Aorta (tissue), 5 donors: ENCODE data around the gene NKD1. TPM values are rescaled to one million over a fixed set of nuclear protein-coding genes. Genes with fewer than 3 reads are reported as not detected.

Experiments
- ATAC-seq: fragments of 200-7000 bp; cut with Tn5 transposase; one replicate; pipeline ENCODE4 v1.9.1; 2022; ENCODE audit warnings: moderate library complexity; ENCODE audit not compliant: low FRiP score
- DNase-seq, 2 donors: peaks; one replicate each; pipeline ENCODE4 v3.0.0-alpha.2; 2020
- H3K27ac ChIP-seq, 2 donors: one replicate each; pipeline ENCODE4 v1.5.1; 2013; ENCODE audit warnings: low read length in 2 of 2, mild to moderate bottlenecking in 2 of 2, moderate library complexity in 2 of 2, control low read depth in 1 of 2, inconsistent platforms in 1 of 2, low read depth in 1 of 2
- H3K27me3 ChIP-seq, 2 donors: one replicate each; pipeline ENCODE4 v1.6.1; 2013; ENCODE audit warnings: control low read depth in 1 of 2, low read length in 1 of 2, mild to moderate bottlenecking in 1 of 2, moderate library complexity in 1 of 2; ENCODE audit not compliant: insufficient read depth in 2 of 2, control insufficient read depth in 1 of 2
- H3K36me3 ChIP-seq, 2 donors: one replicate each; pipeline ENCODE4 v1.6.1; 2013; ENCODE audit warnings: control low read depth in 1 of 2, low read length in 1 of 2, mild to moderate bottlenecking in 1 of 2; ENCODE audit not compliant: insufficient read depth in 2 of 2, control insufficient read depth in 1 of 2
- H3K4me1 ChIP-seq, 2 donors: one replicate each; pipeline ENCODE4 v1.6.1; 2013; ENCODE audit warnings: low read length in 2 of 2, control low read depth in 1 of 2, mild to moderate bottlenecking in 1 of 2, moderate library complexity in 1 of 2; ENCODE audit not compliant: insufficient read depth in 2 of 2, control insufficient read depth in 1 of 2
- H3K4me3 ChIP-seq, 2 donors: one replicate each; pipeline ENCODE4 v1.5.1; 2013; ENCODE audit warnings: low read length in 2 of 2, control low read depth in 1 of 2, mild to moderate bottlenecking in 1 of 2
- H3K9me3 ChIP-seq: one replicate; pipeline ENCODE4 v1.6.1; 2013; ENCODE audit warnings: mild to moderate bottlenecking, low read length; ENCODE audit not compliant: control insufficient read depth
- WGBS, 2 donors: extraction: QIAGEN DNeasy Blood & Tissue Kit; methylation state at CpG; one replicate each; pipeline ENCODE4 v1.1.7; 2013; 5-methylcytosine and 5-hydroxymethylcytosine counted together
- intact Hi-C, 2 donors: fragments of 100-400 bp; cut with DNase I; formaldehyde crosslinking; loops; one replicate each; pipeline versions ENCODE4 v1.14.2 to v1.15.0; 2022
- polyA plus RNA-seq, 2 donors: library from polyadenylated mRNA; stranded (reverse); fragments of 200-250 nt; gene quantifications; one replicate each; pipeline ENCODE4 v1.2.3, GENCODE V29; 2013
- total RNA-seq, 2 donors: library from RNA; stranded (reverse); fragmentation: NEBNext Ultra II Directional; extraction: Animal tissue kit (Norgen Biotek cat#: 25700); gene quantifications; one replicate each; pipeline ENCODE4 v1.2.1, GENCODE V29; 2021
- donor health status: healthy with polysubstance abuse.
- donor health status: Bipolar disorder and iron deficiency.
- donor health status: DM: no; HTN: no; CAD: no.
- donor health status: DM: no; HTN: no; CAD: no.
- donor health status: DM: yes; HTN: yes; CAD: no.

Gene NKD1
- total and polyA plus RNA-seq, 4 donors: 5.1 to 55.2 (median 21.0) TPM

GRCh38 chr16:50555952-50556673 lies 7.9 kb downstream of the NKD1 start:
- H3K36me3 ChIP-seq: peaks cover 0 to 4% of the 10 kb centered on the region in 2 donors
- ATAC-seq (peak; percentile 65), DNase-seq (no peak)
- H3K27ac ChIP-seq: peak overlapping the region; percentile 29 to 78
- H3K4me3 ChIP-seq: no peak overlapping the region
- no peaks in the 10 kb centered on the region for H3K4me1 ChIP-seq
- no peaks in the 10 kb centered on the region for H3K27me3 ChIP-seq
- intact Hi-C loops: loop anchor here in 1 of 2 donors (10.0 kb wide), 1 partner anchor 59 kb away; no protein-coding TSS in a partner anchor
- 14 to 25% methylated on average over 18 of the region's 18 CpGs for WGBS, 2 donors
- no peaks in the 10 kb centered on the region for H3K9me3 ChIP-seq

GRCh38 chr16:50557046-50557445 lies 8.8 kb downstream of the NKD1 start:
- no peak for DNase-seq
- intact Hi-C loops: loop anchor here in 1 of 2 donors (10.0 kb wide), 1 partner anchor 58 kb away; no protein-coding TSS in a partner anchor
- ATAC-seq: no peak
- Histone ChIP-seq H3K4me3 (no peak overlapping the region), H3K4me1 (no peaks in the 10 kb centered on the region), H3K36me3 (peaks cover 0 to 6% of the 10 kb centered on the region in 2 donors), H3K9me3 (no peaks in the 10 kb centered on the region), H3K27me3 (no peaks in the 10 kb centered on the region), H3K27ac (no peak overlapping the region)
- WGBS, 2 donors: 60 to 68% methylated on average over 2 of the region's 2 CpGs

DNA sequence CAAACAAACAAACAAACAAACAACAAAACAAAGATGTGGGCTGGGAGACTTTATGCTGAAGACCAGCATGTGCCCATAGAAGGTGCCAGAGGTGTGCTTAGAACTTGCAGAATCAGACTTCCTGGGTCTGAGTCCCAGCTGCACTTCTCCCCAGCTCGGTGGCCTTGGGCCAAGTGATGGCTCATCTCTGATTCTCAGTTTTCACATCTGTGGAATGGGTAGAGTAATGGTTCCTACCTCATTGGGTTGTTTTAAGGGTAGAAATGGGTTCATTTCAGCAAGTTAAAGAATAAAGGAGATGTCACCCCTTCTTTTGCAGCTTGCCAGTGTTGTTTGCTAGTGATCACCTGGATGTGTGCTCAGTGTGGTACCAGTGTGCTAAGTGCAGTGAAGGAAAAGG lies 10.7 kb downstream of the NKD1 start:
- no peaks in the 10 kb centered on the region for H3K27me3 ChIP-seq
- intact Hi-C loops: loop anchor here in 1 of 2 donors (10.0 kb wide), 1 partner anchor 56 kb away; no protein-coding TSS in a partner anchor
- H3K36me3 ChIP-seq: peaks cover 0 to 6% of the 10 kb centered on the region in 2 donors
- no peak for DNase-seq
- no peak overlapping the region for H3K27ac ChIP-seq
- no peaks in the 10 kb centered on the region for H3K4me1 ChIP-seq
- WGBS, 2 donors: 84 to 85% methylated on average over 1 of the region's 1 CpG
- ATAC-seq: no peak
- no peak overlapping the region for H3K4me3 ChIP-seq
- H3K9me3 ChIP-seq: no peaks in the 10 kb centered on the region

DNA sequence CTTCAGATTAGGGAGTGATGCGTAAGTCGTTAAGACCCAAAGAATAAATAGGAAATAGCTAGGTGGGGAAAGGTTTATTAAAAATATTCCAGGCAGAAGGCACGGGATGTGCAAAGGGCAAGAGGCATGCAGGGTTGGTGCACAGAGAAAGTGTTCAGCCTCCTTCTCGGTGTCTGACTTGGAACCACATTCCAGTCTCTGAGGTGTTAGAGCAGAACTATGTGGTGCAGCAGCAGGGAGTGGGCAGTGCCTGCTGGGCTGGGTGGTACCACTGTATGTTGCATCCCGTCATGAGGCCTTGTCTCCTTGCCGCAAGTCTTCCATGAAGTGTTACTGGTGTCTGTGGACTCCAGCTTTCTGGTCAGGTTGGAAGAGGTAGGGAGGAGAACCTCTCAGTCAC lies 11.1 kb downstream of the NKD1 start:
- H3K9me3 ChIP-seq: no peaks in the 10 kb centered on the region
- 93 to 97% methylated on average over 6 of the region's 6 CpGs for WGBS, 2 donors
- H3K4me3 ChIP-seq: no peak overlapping the region
- H3K36me3 ChIP-seq: peaks cover 0 to 6% of the 10 kb centered on the region in 2 donors
- no peaks in the 10 kb centered on the region for H3K4me1 ChIP-seq
- ATAC-seq (no peak), DNase-seq (no peak)
- intact Hi-C loops: loop anchor here in 1 of 2 donors (10.0 kb wide), 1 partner anchor 55 kb away; no protein-coding TSS in a partner anchor
- H3K27ac ChIP-seq: no peak overlapping the region
- H3K27me3 ChIP-seq: no peaks in the 10 kb centered on the region

- no peaks in the 10 kb centered on the region for H3K27me3 ChIP-seq
- no peak overlapping the region for H3K4me3 ChIP-seq
- H3K9me3 ChIP-seq: no peaks in the 10 kb centered on the region
- intact Hi-C loops: loop anchor here in 1 of 2 donors (10.0 kb wide), 1 partner anchor 55 kb away; no protein-coding TSS in a partner anchor
- peaks cover 0 to 6% of the 10 kb centered on the region in 2 donors for H3K36me3 ChIP-seq
- ATAC-seq (no peak), DNase-seq (no peak)
- H3K4me1 ChIP-seq: no peaks in the 10 kb centered on the region
- no peak overlapping the region for H3K27ac ChIP-seq
- WGBS, 2 donors: 78 to 91% methylated on average over 12 to 13 of the region's 13 CpGs
These were observed 11.8 kb downstream of the NKD1 start for GRCh38 chr16:50559804-50560514.

- H3K9me3 ChIP-seq: no peaks in the 10 kb centered on the region
- H3K4me1 ChIP-seq: no peaks in the 10 kb centered on the region
- H3K36me3 ChIP-seq: peaks cover 0 to 6% of the 10 kb centered on the region in 2 donors
- 96 to 97% methylated on average over 4 of the region's 4 CpGs for WGBS, 2 donors
- H3K27ac ChIP-seq: no peak overlapping the region
- intact Hi-C loops: no loop called here
- ATAC-seq (no peak), DNase-seq (no peak)
- no peak overlapping the region for H3K4me3 ChIP-seq
- no peaks in the 10 kb centered on the region for H3K27me3 ChIP-seq
These were observed 13.0 kb downstream of the NKD1 start for GRCh38 chr16:50560903-50561863.

GRCh38 chr16:50562657-50563056 lies 14.5 kb downstream of the NKD1 start:
- 89 to 90% methylated on average over 7 of the region's 7 CpGs for WGBS, 2 donors
- peaks cover 0 to 5% of the 10 kb centered on the region in 2 donors for H3K4me1 ChIP-seq
- intact Hi-C loops: no loop called here
- DNase-seq (no peak), ATAC-seq (no peak)
- peaks cover 0 to 6% of the 10 kb centered on the region in 2 donors for H3K36me3 ChIP-seq
- no peak overlapping the region for H3K4me3 ChIP-seq
- no peaks in the 10 kb centered on the region for H3K27me3 ChIP-seq
- no peak overlapping the region for H3K27ac ChIP-seq
- no peaks in the 10 kb centered on the region for H3K9me3 ChIP-seq

GRCh38 chr16:50563989-50564388 lies 15.8 kb downstream of the NKD1 start:
- H3K27me3 ChIP-seq: no peaks in the 10 kb centered on the region
- intact Hi-C loops: no loop called here
- H3K27ac ChIP-seq: no peak overlapping the region
- 46 to 57% methylated on average over 6 of the region's 6 CpGs for WGBS, 2 donors
- no peaks in the 10 kb centered on the region for H3K9me3 ChIP-seq
- H3K4me3 ChIP-seq: no peak overlapping the region
- DNase-seq (peak in 1 of 2 donors; percentile 36), ATAC-seq (no peak)
- H3K4me1 ChIP-seq: peaks cover 0 to 5% of the 10 kb centered on the region in 2 donors
- H3K36me3 ChIP-seq: peaks cover 0 to 6% of the 10 kb centered on the region in 2 donors
